DMS114 treated with DMSO at 0.1 percent for 48 hours (cell line): ENCODE measurements around the gene CREB3L1.

Experiments used
- DNase-seq: peaks from one replicate; lab custom pipeline; 2025; ENCODE audit not compliant: unreplicated experiment; lab: John Stamatoyannopoulos, UW

CREB3L1 gene

DNA sequence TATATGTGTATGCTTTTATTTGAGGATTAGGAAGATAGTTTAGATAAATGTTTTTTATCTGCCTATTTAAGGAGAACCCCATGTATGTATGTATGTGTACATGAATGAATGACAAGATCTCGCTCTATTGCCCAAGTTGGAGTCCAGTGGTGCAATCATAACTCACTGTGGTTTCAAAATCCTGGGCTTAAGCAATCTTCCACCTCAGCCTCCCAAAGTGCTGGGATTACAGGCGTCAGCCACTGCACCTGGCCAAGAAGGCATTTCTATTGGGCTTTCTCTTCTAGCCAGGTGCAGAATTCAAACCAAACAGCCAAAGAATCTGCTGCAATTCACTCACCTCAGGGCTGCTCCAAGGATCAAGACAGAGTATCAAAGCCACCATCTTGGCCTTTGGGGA, 44.3 kb downstream of the CREB3L1 start:
- DNase-seq, result no peak

GRCh38 chr11:46322759-46323158, 45.3 kb downstream of the CREB3L1 start:
- no peak for DNase-seq

DNA sequence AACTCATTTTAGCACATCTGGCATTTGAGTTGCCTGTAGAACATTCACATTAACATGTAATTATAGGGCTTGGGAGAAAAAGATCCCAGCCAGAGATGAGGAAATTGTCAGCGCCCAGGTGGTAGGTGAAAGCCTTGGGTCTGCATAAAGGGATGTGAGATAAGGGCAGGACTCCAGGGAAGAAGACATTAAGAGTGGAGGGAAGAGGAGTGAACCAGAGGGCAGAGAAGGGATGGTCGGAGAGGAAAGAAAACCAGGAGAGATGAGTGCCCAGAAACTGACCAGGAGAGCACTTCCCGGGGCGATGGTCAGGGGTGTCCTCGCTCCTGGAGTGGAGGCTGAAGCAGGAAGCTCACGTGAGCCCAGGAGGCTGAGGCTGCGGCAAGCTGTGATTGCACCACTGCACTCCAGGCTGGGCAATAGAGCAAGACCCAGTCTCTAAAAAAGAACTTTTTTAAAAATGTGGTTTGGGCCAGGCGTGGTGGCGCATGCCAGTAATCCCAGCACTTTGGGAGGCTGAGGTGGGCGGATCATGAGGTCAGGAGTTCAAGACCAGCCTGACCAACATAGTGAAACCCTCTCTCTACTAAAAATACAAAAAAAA, 49.5 kb downstream of the CREB3L1 start:
- DNase-seq, result no peak

DNA sequence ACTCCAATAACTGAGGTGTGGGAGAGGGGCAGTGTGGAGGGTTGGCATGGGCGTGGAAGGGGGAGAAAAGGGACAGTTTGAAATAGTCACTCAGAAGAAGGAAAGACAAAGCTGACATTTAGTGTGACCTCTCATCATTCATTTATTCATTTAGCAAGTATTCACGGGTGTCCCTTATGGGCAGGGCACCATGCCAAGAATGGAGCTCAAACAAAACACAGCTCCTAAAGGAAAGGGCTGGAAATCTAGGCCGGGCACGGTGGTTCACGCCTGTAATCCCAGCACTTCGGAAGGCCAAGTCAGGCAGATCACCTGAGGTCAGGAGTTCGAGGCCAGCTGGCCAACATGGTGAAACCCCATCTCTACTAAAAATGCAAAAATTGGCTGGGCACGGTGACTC, 50.4 kb downstream of the CREB3L1 start:
- no peak for DNase-seq

- no peak for DNase-seq
These were observed 52.7 kb downstream of the CREB3L1 start for GRCh38 chr11:46330154-46330553.

DNA sequence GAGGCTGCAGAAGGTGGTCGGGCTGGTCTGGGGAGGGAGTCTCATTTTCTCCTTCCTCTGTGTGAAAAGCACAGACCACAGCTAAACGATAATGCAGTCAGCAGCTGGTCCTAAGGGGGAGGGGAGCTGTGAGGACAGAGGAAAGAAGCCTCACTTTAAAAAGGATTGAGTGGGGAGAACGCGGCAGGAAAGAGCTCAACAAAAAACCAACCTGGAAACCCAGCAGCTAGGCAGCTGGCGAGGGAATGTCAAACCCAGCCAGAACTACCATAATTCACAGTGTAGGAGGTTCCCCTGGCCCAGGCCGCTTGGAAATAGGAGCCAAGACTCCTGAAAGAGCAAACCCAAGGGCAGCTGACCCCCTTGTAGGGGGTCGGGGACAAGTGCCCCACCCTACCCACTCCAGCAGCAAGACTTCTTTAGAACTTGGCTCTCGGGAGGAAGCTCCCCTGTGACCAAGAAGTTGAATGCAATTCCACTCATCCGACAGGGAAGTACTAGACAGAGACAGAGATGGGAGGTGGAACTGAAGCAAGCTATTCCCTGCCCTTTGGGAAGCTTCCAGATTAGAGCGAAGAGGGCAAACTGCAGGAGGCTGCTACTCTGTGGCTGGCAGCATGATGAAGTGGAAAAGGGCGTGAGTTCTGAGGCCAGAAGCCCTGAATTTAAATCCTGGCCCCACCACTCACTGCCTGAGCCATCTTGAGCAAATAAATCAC, 53.3 kb downstream of the CREB3L1 start:
- DNase-seq, result no peak

GRCh38 chr11:46331282-46331984, 54.0 kb downstream of the CREB3L1 start:
- no peak for DNase-seq

DNA sequence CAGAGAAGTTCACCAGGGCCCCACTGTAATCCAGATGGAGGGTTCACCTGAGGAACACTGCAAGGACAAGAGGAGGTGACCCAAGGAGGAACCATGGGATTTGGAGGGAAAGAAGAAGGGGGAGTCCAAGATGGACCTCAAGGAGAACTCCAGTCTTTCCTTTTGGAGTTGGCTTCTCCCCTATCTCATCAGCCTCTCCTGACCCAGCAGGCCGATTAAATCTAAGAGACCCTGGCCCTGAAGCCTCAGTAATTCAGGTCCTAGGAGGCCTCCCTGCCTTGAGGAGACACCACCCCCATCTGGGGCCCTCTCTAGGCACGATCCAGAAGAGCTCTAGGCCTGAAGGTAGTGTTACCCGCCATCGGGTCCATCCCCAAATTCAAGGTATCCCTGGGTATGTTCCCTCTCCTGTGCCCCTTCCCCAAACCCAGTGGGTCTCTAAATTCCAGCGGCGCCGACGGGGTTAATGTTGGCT, 54.7 kb downstream of the CREB3L1 start:
- no peak for DNase-seq

- DNase-seq, result no peak
These were observed 55.3 kb downstream of the CREB3L1 start for GRCh38 chr11:46332568-46333393.

DNA sequence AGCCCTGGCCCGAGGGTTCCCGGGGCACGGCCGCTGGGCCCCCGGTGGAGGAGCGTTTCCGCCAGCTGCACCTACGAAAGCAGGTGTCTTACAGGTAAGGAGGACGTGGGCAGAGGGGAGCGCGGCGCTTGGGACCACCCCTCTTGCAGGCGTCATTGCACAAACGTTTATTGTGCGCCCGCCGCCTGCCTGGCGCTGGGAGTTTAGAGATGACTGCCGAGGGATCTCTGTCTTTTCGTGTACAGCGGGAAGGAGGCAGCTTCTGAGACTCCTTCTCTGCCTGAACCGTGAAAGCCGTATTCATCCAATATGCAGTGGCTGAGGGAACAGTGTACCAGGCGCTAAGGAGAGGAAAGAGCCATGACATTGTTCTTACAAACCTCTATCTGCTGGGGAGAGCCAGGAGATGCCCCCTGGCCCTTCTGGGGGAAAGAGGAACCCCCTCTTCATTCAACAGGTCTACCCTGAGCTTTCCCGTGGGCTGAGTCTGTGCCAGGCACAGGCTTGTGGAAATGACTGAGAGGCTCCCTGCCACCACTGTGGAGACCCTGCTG, 56.0 kb downstream of the CREB3L1 start:
- no peak for DNase-seq

DNA sequence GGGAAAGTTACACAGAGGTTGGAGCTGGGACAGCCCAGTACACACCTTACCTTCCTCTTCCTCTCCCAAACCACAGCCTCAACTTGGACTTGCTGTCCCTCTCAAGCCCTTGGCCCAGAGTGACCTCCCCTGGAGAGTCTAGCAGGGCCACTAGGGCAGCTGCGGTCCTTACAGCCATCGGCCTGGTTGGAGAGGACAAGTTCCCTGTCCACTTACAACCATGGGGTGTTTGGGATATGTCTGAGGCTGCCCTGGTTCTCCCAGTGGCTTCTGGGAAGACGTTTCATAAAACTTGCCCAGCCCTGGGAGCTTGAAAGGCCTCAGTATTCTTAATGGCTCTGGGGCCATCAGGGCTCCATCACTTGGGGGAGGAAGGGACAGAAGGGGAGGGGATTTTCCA, 56.7 kb downstream of the CREB3L1 start:
- DNase-seq, result no peak

DNA sequence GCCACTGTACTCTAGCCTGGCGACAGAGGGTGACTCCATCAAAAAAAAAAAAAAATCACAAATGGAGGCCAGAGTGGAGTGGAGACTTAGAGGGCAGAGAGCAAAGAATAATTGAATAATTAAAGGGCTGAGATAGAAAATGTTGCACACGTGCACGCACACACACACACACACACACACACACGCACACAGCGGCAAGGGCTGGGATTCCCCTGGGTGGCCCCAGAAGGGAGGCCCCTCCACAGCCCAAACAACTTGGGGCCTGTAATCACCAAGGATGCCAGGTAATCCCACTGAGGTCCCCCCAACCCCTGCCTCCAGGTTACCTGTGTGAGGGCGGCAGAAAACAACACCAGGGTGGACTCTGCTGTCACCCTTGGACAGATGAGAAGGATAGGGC, 57.8 kb downstream of the CREB3L1 start:
- no peak for DNase-seq

DNA sequence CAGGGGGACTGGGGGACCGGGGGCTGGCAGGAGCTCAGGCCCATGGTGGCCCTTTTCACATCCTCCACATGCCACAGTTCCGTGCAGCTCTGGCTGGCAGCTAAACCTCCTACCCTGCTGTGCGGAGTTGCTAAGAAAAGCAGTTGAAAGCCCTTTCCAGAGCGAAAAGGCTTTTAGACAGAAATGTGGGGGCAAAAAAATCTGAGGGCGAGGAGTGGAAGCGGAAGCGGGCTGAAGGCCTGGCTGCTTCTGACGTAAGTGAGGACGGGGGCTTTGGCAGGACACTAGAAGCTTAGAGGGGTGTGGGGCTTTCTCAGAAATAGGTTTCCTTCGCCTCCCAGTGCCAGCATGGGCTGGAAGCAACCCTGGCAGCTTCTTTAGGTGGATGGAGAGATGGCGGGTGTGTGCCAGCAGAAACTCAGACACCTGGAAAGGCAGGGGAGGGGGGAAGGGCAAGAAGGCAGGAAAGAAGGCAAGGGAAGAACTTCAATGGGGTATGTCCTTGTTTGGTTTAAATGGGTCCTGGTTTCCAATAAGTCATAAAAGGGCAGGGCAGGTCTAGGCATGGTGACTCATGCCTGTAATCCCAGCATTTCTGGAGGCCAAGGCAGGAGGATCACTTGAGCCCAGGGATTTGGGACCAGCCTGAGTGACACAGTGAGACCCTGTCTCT, 58.6 kb downstream of the CREB3L1 start:
- DNase-seq, result no peak

DNA sequence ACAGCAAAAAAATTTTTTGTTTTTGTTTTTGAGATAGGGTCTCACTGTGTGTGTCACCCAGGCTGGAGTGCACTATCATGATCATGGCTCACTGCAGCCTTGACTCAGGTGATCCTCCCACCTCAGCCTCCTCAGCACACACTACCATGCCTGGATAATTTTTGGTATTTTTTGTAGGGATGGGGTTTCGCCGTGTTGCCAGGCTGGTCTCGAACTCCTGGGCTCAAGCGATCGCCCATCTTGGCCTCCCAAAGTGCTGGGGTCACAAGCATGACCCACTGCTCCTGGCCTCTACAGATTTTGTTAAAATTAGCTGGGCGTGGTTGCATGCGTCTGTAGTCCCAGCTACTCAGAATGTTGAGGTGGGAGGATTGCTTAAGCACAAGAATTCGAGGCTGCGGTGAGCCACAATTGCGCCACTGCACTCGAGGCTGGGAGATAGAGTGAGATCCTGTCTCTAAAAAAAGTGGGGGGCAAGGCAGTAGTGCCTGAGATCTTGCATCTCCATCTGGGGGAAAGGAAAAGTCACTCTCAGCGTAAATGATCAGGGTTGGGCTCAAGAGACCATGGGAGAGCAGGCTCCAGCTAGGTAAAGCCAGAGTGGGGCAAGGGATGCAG, 59.2 kb downstream of the CREB3L1 start:
- DNase-seq, result no peak

DNA sequence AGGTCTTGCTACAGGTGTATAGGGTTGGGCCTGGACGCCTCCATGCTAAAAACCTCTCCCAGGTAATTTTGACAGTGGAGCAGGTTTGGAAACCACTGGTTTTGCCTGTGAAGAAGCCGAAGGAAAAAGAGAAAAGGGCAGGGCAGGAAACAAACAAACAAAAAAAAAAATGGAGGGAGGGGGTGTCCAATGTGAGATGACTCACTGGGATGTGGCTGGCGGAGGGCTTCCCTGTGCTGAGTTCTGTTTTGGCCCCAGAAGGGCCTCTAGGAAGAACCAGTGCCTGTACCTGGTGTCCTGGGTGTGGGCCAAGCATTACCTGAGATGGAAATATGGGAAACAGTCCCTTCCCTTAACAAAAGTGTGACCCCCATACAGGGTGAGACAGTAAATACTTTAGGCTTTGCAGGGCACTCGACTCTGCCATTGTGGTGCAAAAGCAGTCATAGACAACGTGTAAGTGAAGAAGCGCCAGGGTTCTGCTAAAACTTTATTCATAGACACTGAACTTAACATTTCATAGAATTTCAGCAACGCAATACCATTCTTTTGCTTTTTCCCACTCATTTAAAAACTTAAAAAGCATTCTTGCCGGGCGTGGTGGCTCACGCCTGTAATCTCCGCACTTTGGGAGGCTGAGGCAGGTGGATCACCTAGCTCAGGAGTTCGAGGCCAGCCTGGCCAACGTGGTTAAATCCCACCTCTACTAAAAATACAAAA, 60.3 kb downstream of the CREB3L1 start:
- DNase-seq, result no peak

GRCh38 chr11:46338636-46338987, 61.1 kb downstream of the CREB3L1 start:
- no peak for DNase-seq

DNA sequence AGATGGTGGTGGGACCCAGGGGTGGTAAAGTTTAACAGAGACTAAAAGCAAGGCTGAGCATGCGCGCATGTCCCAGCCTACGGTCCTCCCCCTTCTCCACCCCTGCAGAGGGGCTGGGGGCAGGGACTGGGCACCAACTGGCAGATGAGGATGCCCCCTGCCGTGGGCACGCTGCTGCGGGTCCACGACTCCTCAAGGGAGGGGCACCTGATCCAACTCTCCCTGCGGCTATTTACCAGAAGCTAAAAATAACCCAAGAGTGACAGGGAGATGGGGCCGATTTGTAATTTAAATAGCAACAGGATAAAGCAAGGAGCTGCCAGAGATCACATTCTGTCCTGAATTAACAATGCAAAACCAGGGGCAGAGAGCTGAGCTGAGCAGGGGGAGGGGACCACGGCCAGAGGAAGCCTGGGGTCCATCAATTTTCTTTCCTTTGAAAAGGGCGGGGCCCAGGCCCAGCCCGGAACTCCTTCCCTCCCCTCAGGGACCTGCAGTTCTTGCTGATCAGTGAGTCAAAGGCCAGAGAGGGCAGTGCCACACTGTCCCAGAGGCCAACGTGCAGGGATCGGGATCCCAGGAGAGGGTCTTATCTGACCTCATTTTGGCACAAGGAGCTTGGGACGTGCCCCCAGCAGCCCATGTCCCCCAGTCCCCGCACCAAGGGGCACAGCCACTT, 61.7 kb downstream of the CREB3L1 start:
- no peak for DNase-seq

GRCh38 chr11:46339816-46340215, 62.4 kb downstream of the CREB3L1 start:
- no peak for DNase-seq

DNA sequence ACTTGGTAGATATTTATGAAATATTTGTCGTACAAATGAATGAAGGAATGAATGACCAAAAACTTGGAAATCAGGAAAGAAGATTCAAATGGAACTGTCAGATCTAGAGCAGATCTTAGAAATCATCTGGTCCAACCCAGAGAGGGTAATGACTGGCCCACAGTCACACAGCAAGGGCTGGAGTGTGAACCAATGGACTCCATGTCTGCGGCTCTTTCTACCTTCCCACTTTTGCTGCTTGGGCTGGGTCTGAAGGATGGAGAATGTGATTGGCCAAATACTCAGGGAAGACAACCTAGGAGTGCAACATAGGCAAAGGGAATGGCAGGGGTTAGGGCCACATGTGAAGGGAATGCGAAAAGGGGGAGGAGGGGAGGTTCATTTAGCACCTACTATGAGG, 64.0 kb downstream of the CREB3L1 start:
- no peak for DNase-seq
